Stimulated activated naive B cell treated with anti-CD40 and anti-IgM and Interleukin-4, amounts not matched to agents 10 μg/mL and 1 μg/mL and 100 μg/mL, for 72 hours (primary cell): ENCODE data around the gene LRRC3.

Source experiments
- ATAC-seq, 2 donors: fragments of 150-1000 bp; cut with Tn5 transposase; replicated peaks; 2 replicates each; pipeline ENCODE4 v1.10.0; 2021; ENCODE audit warnings: moderate library complexity in 1 of 2
- DNase-seq: peaks from one replicate; pipeline ENCODE4 v3.0.0; 2021
- H3K27ac Mint-ChIP-seq: one replicate; pipeline ENCODE4 v1.8.0; 2022; ENCODE audit warnings: mild to moderate bottlenecking, mixed read lengths
- H3K27me3 Mint-ChIP-seq, 2 donors: one replicate each; pipeline ENCODE4 v1.8.0; 2022; ENCODE audit warnings: mixed read lengths in 2 of 2
- H3K36me3 Mint-ChIP-seq, 2 donors: one replicate each; pipeline ENCODE4 v1.8.0; 2022; ENCODE audit warnings: mixed read lengths in 2 of 2, mild to moderate bottlenecking in 1 of 2
- H3K4me1 Mint-ChIP-seq, 2 donors: one replicate each; pipeline ENCODE4 v1.8.0; 2022; ENCODE audit warnings: mixed read lengths in 2 of 2, mild to moderate bottlenecking in 1 of 2
- H3K4me3 Mint-ChIP-seq, 2 donors: one replicate each; pipeline ENCODE4 v1.8.0; 2022; ENCODE audit warnings: mild to moderate bottlenecking in 2 of 2, mixed read lengths in 2 of 2, moderate library complexity in 1 of 2
- H3K9me3 Mint-ChIP-seq, 2 donors: one replicate each; pipeline ENCODE4 v1.8.0; 2022; ENCODE audit warnings: mixed read lengths in 2 of 2, mild to moderate bottlenecking in 1 of 2

Gene LRRC3

DNA sequence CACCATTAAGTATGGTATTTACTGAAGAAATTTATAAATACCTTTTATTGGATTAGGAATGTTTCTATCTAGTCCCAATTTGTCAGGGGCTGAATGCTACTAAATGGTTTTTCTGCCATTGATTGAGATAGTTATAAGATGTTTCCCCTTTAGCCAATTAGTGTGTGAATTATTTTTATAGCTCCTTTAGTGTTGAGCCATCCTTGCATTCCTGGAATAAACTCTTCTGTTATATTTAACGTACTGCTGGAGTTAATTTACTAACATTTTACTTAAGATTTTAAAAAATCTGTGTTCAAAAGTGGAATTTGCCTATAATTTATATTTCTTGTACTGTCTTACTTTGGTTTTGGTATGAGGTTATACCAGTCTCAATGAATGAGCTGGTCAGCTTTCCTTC lies 25.4 kb upstream of the LRRC3 start:
- no peak overlapping the region for H3K4me3 Mint-ChIP-seq
- no peak overlapping the region for H3K27ac Mint-ChIP-seq
- DNase-seq (no peak), ATAC-seq (no peak)
- peaks cover 3 to 5% of the 10 kb centered on the region in 2 donors for H3K4me1 Mint-ChIP-seq
- H3K9me3 Mint-ChIP-seq, result peaks cover 9 to 18% of the 10 kb centered on the region in 2 donors
- H3K27me3 Mint-ChIP-seq, result no peaks in the 10 kb centered on the region
- peaks cover 8 to 19% of the 10 kb centered on the region in 2 donors for H3K36me3 Mint-ChIP-seq

GRCh38 chr21:44431300-44431699 lies 24.0 kb upstream of the LRRC3 start:
- ATAC-seq (no peak), DNase-seq (no peak)
- Mint-ChIP-seq H3K27ac (no peak overlapping the region), H3K4me1 (peaks cover 3 to 5% of the 10 kb centered on the region in 2 donors), H3K9me3 (peaks cover 9 to 18% of the 10 kb centered on the region in 2 donors), H3K4me3 (no peak overlapping the region), H3K36me3 (peaks cover 13 to 23% of the 10 kb centered on the region in 2 donors), H3K27me3 (no peaks in the 10 kb centered on the region)

DNA sequence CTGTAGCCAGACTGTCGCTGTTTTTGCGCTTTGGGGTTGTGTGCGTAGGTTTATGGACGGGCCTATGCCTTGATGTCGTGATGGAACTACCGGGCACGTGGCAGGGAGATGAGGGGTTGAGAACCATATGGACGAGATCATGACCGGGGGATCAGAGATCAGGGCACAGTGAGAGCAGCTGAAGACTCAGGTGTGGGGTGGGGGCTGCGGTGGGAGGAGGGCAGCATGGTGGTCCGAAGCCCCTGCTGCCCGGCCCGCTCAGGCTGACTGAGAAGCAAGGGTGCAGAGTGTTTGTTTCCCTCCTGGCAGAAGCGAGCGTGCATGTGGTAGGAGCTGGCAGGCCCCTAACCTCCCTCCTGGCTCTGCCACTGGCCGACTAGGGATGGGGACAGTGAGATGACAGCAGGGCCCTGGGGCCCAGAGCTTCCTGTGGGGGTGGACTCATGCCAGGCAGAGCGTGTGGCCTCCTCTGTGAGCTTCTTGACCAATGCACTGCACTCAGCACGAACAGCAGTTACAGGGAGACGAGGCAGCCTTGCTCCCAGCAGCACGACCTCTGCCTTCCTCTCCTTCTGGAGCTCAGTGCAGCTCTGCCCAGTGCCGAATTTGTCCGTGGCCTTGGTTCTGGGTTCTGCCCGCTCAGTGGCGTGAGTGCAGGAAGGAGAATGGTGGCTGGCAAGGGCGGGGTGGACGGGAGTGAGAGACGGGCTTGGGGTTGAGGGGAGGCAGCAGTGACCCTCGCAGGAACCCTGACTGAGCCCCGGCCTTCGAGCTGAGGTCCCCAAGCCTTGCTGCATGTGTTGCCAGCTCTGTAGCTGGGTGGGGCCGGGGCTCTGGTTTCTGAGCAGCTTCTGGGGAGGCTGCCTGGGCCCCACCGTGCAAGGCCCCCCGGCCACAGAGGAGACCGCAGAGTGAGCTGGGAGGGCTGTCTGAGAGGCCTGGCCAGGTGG lies 22.2 kb upstream of the LRRC3 start:
- DNase-seq, result no peak
- Mint-ChIP-seq H3K27ac (no peak overlapping the region), H3K4me1 (no peaks in the 10 kb centered on the region), H3K9me3 (peaks cover 6 to 18% of the 10 kb centered on the region in 2 donors), H3K36me3 (peaks cover 8 to 23% of the 10 kb centered on the region in 2 donors), H3K4me3 (no peak overlapping the region), H3K27me3 (no peaks in the 10 kb centered on the region)
- no peak for ATAC-seq

GRCh38 chr21:44433791-44434567 lies 21.3 kb upstream of the LRRC3 start:
- no peak for ATAC-seq
- no peak overlapping the region for H3K4me3 Mint-ChIP-seq
- H3K27me3 Mint-ChIP-seq, result no peaks in the 10 kb centered on the region
- H3K4me1 Mint-ChIP-seq, result no peaks in the 10 kb centered on the region
- no peak for DNase-seq
- H3K27ac Mint-ChIP-seq, result no peak overlapping the region
- H3K36me3 Mint-ChIP-seq, result peaks cover 8 to 23% of the 10 kb centered on the region in 2 donors
- H3K9me3 Mint-ChIP-seq, result peaks cover 4 to 18% of the 10 kb centered on the region in 2 donors

GRCh38 chr21:44434568-44434925 lies 20.8 kb upstream of the LRRC3 start:
- DNase-seq (no peak), ATAC-seq (no peak)
- H3K27me3 Mint-ChIP-seq, result no peaks in the 10 kb centered on the region
- peaks cover 11 to 27% of the 10 kb centered on the region in 2 donors for H3K36me3 Mint-ChIP-seq
- H3K4me3 Mint-ChIP-seq, result no peak overlapping the region
- H3K4me1 Mint-ChIP-seq, result no peaks in the 10 kb centered on the region
- H3K27ac Mint-ChIP-seq, result no peak overlapping the region
- peaks cover 4 to 17% of the 10 kb centered on the region in 2 donors for H3K9me3 Mint-ChIP-seq

- peaks cover 4 to 12% of the 10 kb centered on the region in 2 donors for H3K9me3 Mint-ChIP-seq
- H3K27ac Mint-ChIP-seq, result no peak overlapping the region
- ATAC-seq, result no peak
- peaks cover 11 to 22% of the 10 kb centered on the region in 2 donors for H3K36me3 Mint-ChIP-seq
- no peak overlapping the region for H3K4me3 Mint-ChIP-seq
- no peaks in the 10 kb centered on the region for H3K27me3 Mint-ChIP-seq
- no peaks in the 10 kb centered on the region for H3K4me1 Mint-ChIP-seq
- no peak for DNase-seq
Observed at GRCh38 chr21:44434936-44435635, 20.2 kb upstream of the LRRC3 start.

DNA sequence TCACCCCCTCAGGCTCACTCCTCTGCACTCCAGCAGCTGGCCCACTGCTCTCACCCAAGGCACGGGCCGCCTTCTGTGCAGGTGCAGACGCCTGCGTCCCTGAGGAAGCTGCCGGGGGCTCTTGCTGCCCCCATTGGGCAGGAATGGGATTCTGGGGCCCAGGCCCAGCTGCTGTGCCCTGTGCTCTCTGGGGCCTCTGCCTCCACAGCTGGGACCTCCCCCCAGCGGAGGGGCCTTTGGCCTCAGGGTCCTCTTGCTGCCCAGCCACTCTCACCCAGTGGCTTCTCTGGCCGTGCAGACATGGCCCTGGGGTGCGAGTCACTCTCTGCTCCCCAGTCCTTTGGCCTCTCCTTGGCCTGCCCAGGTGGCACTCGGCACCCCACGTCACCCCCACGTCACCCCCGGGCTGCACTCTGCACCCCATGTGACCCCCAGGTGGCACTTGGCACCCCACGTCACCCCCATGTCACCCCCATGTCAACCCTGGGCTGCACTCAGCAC lies 19.1 kb upstream of the LRRC3 start:
- Mint-ChIP-seq H3K9me3 (peaks cover 3 to 6% of the 10 kb centered on the region in 2 donors), H3K27me3 (no peaks in the 10 kb centered on the region), H3K4me1 (no peaks in the 10 kb centered on the region), H3K4me3 (no peak overlapping the region), H3K36me3 (peaks cover 10 to 22% of the 10 kb centered on the region in 2 donors), H3K27ac (no peak overlapping the region)
- DNase-seq (no peak), ATAC-seq (no peak)

- Mint-ChIP-seq H3K9me3 (peaks cover 0 to under 1% of the 10 kb centered on the region in 2 donors), H3K27ac (no peak overlapping the region), H3K36me3 (peaks cover 8 to 17% of the 10 kb centered on the region in 2 donors), H3K27me3 (no peaks in the 10 kb centered on the region), H3K4me3 (no peak overlapping the region), H3K4me1 (no peaks in the 10 kb centered on the region)
- ATAC-seq (no peak), DNase-seq (no peak)
Observed at GRCh38 chr21:44436958-44437357, 18.4 kb upstream of the LRRC3 start.

GRCh38 chr21:44437371-44437695 lies 18.0 kb upstream of the LRRC3 start:
- DNase-seq (no peak), ATAC-seq (no peak)
- no peak overlapping the region for H3K27ac Mint-ChIP-seq
- peaks cover 8 to 13% of the 10 kb centered on the region in 2 donors for H3K36me3 Mint-ChIP-seq
- no peaks in the 10 kb centered on the region for H3K9me3 Mint-ChIP-seq
- no peaks in the 10 kb centered on the region for H3K27me3 Mint-ChIP-seq
- no peaks in the 10 kb centered on the region for H3K4me1 Mint-ChIP-seq
- no peak overlapping the region for H3K4me3 Mint-ChIP-seq

DNA sequence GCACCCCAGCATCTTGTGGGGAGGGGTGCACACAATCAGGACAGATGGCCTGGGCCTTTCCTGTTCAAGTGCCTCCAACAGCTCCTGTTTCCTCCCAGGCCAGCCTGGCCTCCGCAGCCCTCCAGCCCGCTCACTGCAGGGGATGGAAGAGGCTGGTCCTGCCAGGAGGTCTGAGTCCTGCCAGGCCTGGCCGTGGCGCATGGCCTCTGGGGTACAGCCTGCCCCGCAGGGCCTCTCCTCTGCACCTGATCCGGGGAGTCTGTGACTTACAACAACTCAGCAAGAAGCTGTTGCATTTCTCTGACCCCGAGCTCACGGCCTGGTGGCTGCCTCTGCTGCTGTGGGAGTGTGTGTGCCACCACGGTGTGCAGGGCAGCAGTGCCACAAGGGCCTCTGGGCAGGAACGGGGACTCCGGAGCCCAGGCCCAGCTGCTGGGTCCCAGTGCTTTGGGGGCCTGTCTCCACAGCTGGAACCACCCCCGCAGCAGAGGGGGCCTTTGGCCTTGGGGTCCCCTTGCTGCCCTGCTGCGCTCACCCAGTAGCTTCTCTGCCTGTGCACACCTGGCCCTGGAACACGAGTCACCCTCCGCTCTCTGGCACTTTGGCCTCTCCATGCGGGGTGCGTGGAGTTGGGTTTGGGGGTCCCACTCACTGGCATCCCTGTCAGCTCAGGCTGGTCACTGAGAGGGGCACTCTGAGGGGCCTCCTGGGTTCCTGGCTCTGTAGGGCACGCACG lies 17.4 kb upstream of the LRRC3 start:
- Mint-ChIP-seq H3K4me3 (no peak overlapping the region), H3K4me1 (no peaks in the 10 kb centered on the region), H3K27ac (no peak overlapping the region), H3K27me3 (no peaks in the 10 kb centered on the region), H3K36me3 (peaks cover 8 to 13% of the 10 kb centered on the region in 2 donors), H3K9me3 (no peaks in the 10 kb centered on the region)
- ATAC-seq, result no peak
- no peak for DNase-seq

DNA sequence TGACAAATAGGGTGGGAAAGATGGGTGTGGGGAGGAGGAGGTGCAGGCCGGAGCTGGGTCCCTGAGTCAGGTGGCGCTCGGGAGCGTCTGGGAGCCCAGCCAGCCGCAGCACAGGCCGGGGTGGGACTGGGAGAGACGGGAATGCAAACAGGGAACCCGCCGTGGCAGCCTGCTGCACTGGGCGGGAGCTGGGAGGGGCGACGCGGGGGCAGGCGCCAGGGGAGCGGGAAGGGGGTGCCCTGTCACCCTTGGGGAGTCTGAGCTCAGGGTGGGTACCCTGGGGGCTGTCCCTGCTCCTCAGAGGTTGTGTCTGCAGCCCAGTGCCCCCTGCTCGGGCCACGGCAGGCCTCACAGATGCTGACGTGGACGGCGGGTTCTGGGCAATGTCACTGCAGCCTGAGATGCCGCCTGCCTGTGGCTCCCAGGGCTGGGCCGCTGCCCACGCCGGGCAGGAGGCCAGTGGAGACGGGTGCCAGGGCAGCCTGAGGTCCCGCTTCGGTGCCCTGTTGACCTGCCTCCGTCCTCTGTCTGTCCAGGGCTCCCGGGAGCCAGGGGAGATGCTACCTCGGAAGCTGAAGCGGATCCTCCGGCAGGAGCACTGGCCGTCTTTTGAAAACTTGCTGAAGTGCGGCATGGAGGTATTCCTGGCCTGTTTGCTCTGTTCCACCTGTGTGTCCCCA lies 16.6 kb upstream of the LRRC3 start:
- peaks cover 8 to 13% of the 10 kb centered on the region in 2 donors for H3K36me3 Mint-ChIP-seq

DNA sequence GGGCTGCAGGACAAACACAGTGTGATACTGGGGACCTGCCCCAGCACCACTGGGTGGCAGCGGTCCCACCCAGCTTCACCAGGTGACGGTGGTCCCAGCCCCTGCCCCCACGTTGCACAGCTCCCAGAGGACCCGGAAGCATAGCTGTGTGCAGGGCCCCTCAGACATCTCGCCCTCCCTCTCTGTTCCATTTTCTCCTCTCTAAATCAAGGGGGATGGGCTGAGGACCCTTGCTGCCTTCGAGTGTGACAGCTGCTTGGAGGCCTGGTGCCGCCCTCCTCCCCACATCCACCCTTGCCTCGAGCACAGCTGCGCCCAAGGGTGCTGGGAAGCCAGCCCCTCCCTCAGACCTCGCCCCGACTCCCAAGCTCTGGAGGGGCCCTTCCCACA lies 16.1 kb upstream of the LRRC3 start:
- Mint-ChIP-seq H3K4me3 (no peak overlapping the region), H3K27me3 (peaks cover 0 to 2% of the 10 kb centered on the region in 2 donors), H3K36me3 (peaks cover 8 to 13% of the 10 kb centered on the region in 2 donors), H3K27ac (no peak overlapping the region), H3K4me1 (no peaks in the 10 kb centered on the region), H3K9me3 (no peaks in the 10 kb centered on the region)
- ATAC-seq (no peak), DNase-seq (no peak)

More for the DNA sequence above, 16.6 kb upstream of the LRRC3 start:
- Mint-ChIP-seq H3K9me3 (no peaks in the 10 kb centered on the region), H3K4me3 (no peak overlapping the region), H3K27ac (no peak overlapping the region), H3K27me3 (no peaks in the 10 kb centered on the region), H3K4me1 (no peaks in the 10 kb centered on the region)
- DNase-seq (no peak), ATAC-seq (no peak)
